Panc1 (cell line): ENCODE data around the gene FSTL5.

Source experiments
- CTCF ChIP-seq: fragments of 450-650 bp; IDR thresholded peaks from 2 replicates; pipeline ENCODE4 v1.5.1; 2017; ENCODE audit warnings: mild to moderate bottlenecking
- POLR2AphosphoS5 ChIP-seq: IDR thresholded peaks from 2 replicates; pipeline ENCODE4 v1.6.1; 2012; ENCODE audit warnings: mild to moderate bottlenecking, low read depth, low read length, moderate library complexity
- SIN3A ChIP-seq: IDR thresholded peaks from 2 replicates; pipeline ENCODE4 v1.6.1; 2012; ENCODE audit warnings: low read depth, mild to moderate bottlenecking, low read length, moderate library complexity, borderline replicate concordance; ENCODE audit not compliant: insufficient read depth

DNA sequence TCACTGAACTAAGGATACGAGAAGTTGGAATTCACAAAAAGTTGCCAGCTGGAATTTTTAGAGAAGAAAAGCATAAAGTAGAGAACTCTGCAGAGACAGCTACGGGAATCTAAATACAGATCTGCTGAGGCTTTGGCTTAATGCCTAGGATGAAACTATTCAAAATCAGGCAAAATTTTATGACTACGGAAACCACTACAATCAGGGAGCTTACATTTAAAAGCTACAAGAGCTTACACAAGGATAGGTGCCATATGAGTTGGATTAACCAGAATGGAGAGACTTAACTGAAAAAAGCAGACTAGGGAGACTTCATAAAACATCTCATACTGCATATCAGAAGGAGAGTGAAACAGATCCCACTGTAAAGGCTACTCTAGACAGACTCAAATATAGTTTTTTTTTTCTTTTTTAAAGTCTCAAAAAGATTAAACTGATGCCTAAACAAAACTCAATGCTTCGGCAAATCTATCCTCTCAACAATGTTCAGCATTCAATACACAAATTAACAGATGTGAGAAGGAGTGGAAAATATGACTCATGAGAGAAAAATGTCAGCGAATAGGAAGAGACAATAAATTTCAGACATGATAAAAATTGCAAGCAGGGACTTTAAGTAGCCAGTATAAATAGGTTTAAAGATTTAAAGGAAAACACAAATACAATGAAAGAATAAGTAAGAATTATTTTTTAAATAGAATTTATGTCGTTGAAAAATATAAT lies 586.1 kb downstream of the FSTL5 start:
- TF ChIP-seq CTCF (no peak), POLR2AphosphoS5 (no peak), SIN3A (no peak)
